HepG2 (cell line): Measurements from ENCODE around the gene CARD9. TPM values are rescaled to one million over a fixed set of nuclear protein-coding genes. Genes with fewer than 3 reads are reported as not detected.
A peak's percentile ranks its signal among the peaks of the same experiment; 100 is the strongest.

Source experiments
- CAMTA2 ChIP-seq: sonication (generic); formaldehyde crosslinking; IDR thresholded peaks from 2 replicates; pipeline ENCODE4 v1.4.0; 2020; ENCODE audit warnings: mild to moderate bottlenecking, missing genetic modification reagents, borderline replicate concordance
- ELF4 ChIP-seq: sonication (generic); formaldehyde crosslinking; IDR thresholded peaks from 2 replicates; pipeline ENCODE4 v1.5.0; 2020; ENCODE audit warnings: missing genetic modification reagents, mild to moderate bottlenecking, moderate library complexity, borderline replicate concordance
- GABPA ChIP-seq, 2 experiments: IDR thresholded peaks; 2 replicates each; pipeline ENCODE4 v1.6.1; 2011 to 2016; ENCODE audit warnings: low read depth in 2 of 2, low read length in 1 of 2, missing biosample characterization in 1 of 2, missing genetic modification characterization in 1 of 2
- HIVEP1 ChIP-seq: sonication (generic); formaldehyde crosslinking; IDR thresholded peaks from 2 replicates; pipeline ENCODE4 v1.4.0; 2020; ENCODE audit warnings: mild to moderate bottlenecking, missing genetic modification reagents
- HOMEZ ChIP-seq: IDR thresholded peaks from 2 replicates; pipeline ENCODE4 v1.6.1; 2016; ENCODE audit warnings: low read depth
- HOXA3 ChIP-seq: sonication (generic); formaldehyde crosslinking; IDR thresholded peaks from 2 replicates; pipeline ENCODE4 v1.5.0; 2020; ENCODE audit warnings: missing genetic modification reagents
- KDM5A ChIP-seq: fragments of 200-600 bp; sonication (generic); IDR thresholded peaks from 2 replicates; pipeline ENCODE4 v1.7.0; 2018; ENCODE audit warnings: antibody characterized with exemption, mild to moderate bottlenecking, low read length, borderline replicate concordance
- NKX3-1 ChIP-seq: sonication (generic); formaldehyde crosslinking; IDR thresholded peaks from 2 replicates; pipeline ENCODE4 v1.5.0; 2020; ENCODE audit warnings: missing genetic modification reagents
- RNF219 ChIP-seq: sonication (generic); formaldehyde crosslinking; IDR thresholded peaks from 2 replicates; pipeline ENCODE4 v1.5.0; 2020; ENCODE audit warnings: mild to moderate bottlenecking, missing genetic modification reagents
- YEATS4 ChIP-seq: sonication (generic); formaldehyde crosslinking; IDR thresholded peaks from 2 replicates; pipeline ENCODE4 v1.4.0; 2020; ENCODE audit warnings: missing genetic modification reagents, borderline replicate concordance
- ZBTB40 ChIP-seq, 2 experiments: fragments of 450-650 bp in 1 of 2; sonication (generic) in 1 of 2; formaldehyde crosslinking in 1 of 2; IDR thresholded peaks; 2 replicates each; pipeline versions ENCODE4 v1.6.1 to v1.8.0; 2016 to 2022; ENCODE audit warnings: antibody characterized with exemption in 1 of 2, mild to moderate bottlenecking in 1 of 2, missing genetic modification reagents in 1 of 2
- ZNF333 ChIP-seq: sonication (generic); formaldehyde crosslinking; IDR thresholded peaks from 2 replicates; pipeline ENCODE4 v1.4.0; 2020; ENCODE audit warnings: mild to moderate bottlenecking, missing genetic modification reagents, borderline replicate concordance
- ZNF761 ChIP-seq: sonication (generic); formaldehyde crosslinking; conservative IDR thresholded peaks from 2 replicates; pipeline ENCODE4 v1.4.0; 2020; ENCODE audit warnings: mild to moderate bottlenecking, missing genetic modification reagents
- ZNF790 ChIP-seq: sonication (generic); formaldehyde crosslinking; IDR thresholded peaks from 2 replicates; pipeline ENCODE4 v1.8.0; 2022; ENCODE audit warnings: missing genetic modification reagents, mild to moderate bottlenecking, borderline replicate concordance
- polyA plus RNA-seq, 8 experiments: library from polyadenylated mRNA; depleted of rRNA in 3 of 8; stranded (reverse) in 7 of 8; unstranded in 1 of 8; fragments of >200 nt; fragmentation: Illumina TruSeq in 4 of 8; extraction: Trizol in 4 of 8; gene quantifications; 2 replicates each; pipeline versions ENCODE4 v1.2.1 to v1.2.3, GENCODE V29; 2011 to 2016; ENCODE audit warnings: low read depth in 4 of 8, missing spikeins in 1 of 8, mixed read lengths in 1 of 8; ENCODE audit not compliant: insufficient read depth in 1 of 8
- total RNA-seq, 5 experiments: library from RNA; depleted of rRNA; stranded (reverse); fragments of >200 nt; fragmentation: Illumina TruSeq; extraction: Trizol; gene quantifications; 2 replicates each; pipeline ENCODE4 v1.2.3, GENCODE V29; 2016; ENCODE audit warnings: low read depth in 1 of 5

CARD9 gene
- total and polyA plus RNA-seq, 2 of the 13 experiments (the other 11 are each of a cell fraction or from before 2014, with no cell fraction given) = 3.3 to 7.4 TPM

DNA sequence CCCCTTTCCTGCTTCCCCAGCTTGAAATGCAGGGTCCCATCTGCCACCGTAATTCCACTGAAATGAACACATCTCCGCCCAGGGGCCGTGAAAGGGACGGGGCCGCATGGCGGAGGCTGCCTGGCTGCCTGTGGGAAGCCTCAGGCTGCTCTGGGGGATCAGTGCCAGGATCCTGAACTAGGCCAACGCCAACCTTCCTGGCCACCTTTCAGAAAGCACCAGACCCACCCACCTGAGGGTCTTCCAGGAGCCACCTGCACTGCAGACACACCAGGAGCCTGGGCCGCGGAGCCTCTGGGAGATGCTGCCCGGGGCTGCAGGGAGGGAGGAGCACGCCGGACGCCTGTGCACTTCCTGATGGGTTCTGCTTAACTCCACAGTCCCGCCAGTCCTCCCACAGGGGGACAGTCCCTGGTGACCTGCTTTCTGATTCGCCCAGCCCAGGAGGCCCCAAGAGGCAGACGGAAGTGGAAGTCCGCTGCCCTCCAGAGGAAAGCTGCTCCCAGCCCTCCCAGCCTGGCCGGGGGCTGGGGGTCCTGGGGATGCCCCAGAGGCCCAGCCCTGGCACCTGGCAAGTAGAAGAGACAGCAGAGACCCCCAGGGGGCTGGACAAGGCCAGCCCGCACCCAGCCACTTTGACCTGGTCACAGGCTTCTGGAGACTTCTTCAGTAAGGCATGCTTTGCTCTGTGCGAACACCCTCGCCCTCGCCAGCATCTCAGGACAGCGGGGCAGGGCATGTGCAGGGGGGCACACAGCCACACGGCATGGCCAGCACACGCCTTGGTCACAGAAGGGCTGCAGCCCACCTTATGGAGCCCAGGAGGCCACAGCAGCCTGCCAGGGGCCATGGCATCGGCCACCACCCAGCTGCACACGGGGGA, at the start of gene CARD9 (continued):
- TF ChIP-seq ZBTB40 (IDR thresholded peaks at IDR 0.05) (no peak), ZBTB40 (CRISPR knock-in tag; IDR thresholded peaks at IDR 0.05) (0 out of 2 replicates have a peak, but pooled peaks have one; percentile 4), ZNF761 (CRISPR knock-in tag) (no peak), YEATS4 (peak; percentile 24), NKX3-1 (CRISPR knock-in tag) (0 out of 2 replicates have a peak, but pooled peaks have one; percentile 27), HIVEP1 (CRISPR knock-in tag) (peak; percentile 57; the same call in 1 of the 2 replicates), HOXA3 (peak; percentile 66; the same call in 1 of the 2 replicates), ZNF790 (0 out of 2 replicates have a peak, but pooled peaks have one; percentile 24), RNF219 (no peak), HOMEZ (no peak), ELF4 (CRISPR knock-in tag) (0 out of 2 replicates have a peak, but pooled peaks have one; percentile 16), ZNF333 (CRISPR knock-in tag) (0 out of 2 replicates have a peak, but pooled peaks have one; percentile 50), KDM5A (no peak), CAMTA2 (CRISPR knock-in tag) (no peak), GABPA (IDR thresholded peaks at IDR 0.05; ENCODE audit: low read depth, low read length) (no peak), GABPA (CRISPR knock-in tag; IDR thresholded peaks at IDR 0.05; ENCODE audit: low read depth) (peak; percentile 73)
